Suprapubic skin (tissue), 3 donors: ENCODE results near the gene KCNMB2.

ENCODE experiments used
- EP300 ChIP-seq: sonication (generic); formaldehyde crosslinking; IDR thresholded peaks from one replicate; pipeline ENCODE4 v1.6.1; 2017; ENCODE audit warnings: antibody characterized with exemption
- POLR2A ChIP-seq, 2 donors: fragments of 450-650 bp; IDR thresholded peaks; one replicate each; pipeline ENCODE4 v1.6.1; 2017; ENCODE audit warnings: antibody characterized with exemption in 2 of 2, mild to moderate bottlenecking in 2 of 2, moderate library complexity in 2 of 2
- TF ChIP-seq, protein P1 (sequence below), 2 donors: fragments of 200-600 bp in 1 of 2; fragments of 450-650 bp in 1 of 2; sonication (generic) in 1 of 2; IDR thresholded peaks; one replicate each; pipeline ENCODE4 v1.5.1; 2016 to 2019; ENCODE audit warnings: antibody characterized with exemption in 2 of 2, mild to moderate bottlenecking in 1 of 2, moderate library complexity in 1 of 2

DNA sequence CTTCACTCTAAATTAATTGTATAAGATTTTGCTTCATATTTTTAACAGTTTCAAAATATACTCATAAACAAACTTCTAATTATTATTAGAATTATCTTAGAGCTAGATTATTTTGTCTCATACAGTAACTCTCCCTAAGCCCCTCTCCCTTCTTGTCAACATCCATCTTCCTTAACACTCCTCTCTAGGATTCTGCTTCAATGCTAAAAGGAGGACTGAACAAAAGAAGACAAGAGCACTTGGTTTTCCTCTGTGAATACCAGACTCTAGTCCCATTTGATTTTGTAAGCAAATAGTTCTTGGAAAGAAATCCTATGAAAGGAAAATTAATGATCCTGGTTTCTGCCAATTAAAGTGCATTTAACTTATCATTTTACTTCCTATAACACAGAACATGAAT, 91.8 kb downstream of the KCNMB2 start:
- TF ChIP-seq, protein P1, sequence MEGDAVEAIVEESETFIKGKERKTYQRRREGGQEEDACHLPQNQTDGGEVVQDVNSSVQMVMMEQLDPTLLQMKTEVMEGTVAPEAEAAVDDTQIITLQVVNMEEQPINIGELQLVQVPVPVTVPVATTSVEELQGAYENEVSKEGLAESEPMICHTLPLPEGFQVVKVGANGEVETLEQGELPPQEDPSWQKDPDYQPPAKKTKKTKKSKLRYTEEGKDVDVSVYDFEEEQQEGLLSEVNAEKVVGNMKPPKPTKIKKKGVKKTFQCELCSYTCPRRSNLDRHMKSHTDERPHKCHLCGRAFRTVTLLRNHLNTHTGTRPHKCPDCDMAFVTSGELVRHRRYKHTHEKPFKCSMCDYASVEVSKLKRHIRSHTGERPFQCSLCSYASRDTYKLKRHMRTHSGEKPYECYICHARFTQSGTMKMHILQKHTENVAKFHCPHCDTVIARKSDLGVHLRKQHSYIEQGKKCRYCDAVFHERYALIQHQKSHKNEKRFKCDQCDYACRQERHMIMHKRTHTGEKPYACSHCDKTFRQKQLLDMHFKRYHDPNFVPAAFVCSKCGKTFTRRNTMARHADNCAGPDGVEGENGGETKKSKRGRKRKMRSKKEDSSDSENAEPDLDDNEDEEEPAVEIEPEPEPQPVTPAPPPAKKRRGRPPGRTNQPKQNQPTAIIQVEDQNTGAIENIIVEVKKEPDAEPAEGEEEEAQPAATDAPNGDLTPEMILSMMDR (IDR thresholded peaks at IDR 0.05): no peak
- no peak for TF ChIP-seq POLR2A (IDR thresholded peaks at IDR 0.05)
- TF ChIP-seq EP300: no peak
